Liver (tissue), 9 donors: ENCODE measurements around the gene SPOCK2. TPM values are rescaled to one million over a fixed set of nuclear protein-coding genes. Genes with fewer than 3 reads are reported as not detected.

Experiments used
- DNase-seq: peaks from one replicate; pipeline ENCODE4 v3.0.0-alpha.2; 2017; ENCODE audit warnings: low spot score
- H3K27ac ChIP-seq, 2 donors: one replicate each; pipeline ENCODE4 v1.7.0; 2013; ENCODE audit warnings: inconsistent platforms in 2 of 2, low read length in 2 of 2, control low read depth in 1 of 2, low read depth in 1 of 2, mild to moderate bottlenecking in 1 of 2
- H3K27me3 ChIP-seq, 4 donors: one replicate each; pipeline versions ENCODE4 v1.6.1 to v1.7.0; 2013; ENCODE audit warnings: low read length in 3 of 4, inconsistent platforms in 1 of 4, mild to moderate bottlenecking in 1 of 4, moderate library complexity in 1 of 4; ENCODE audit not compliant: control insufficient read depth in 4 of 4, insufficient read depth in 4 of 4
- H3K36me3 ChIP-seq, 4 donors: one replicate each; pipeline versions ENCODE4 v1.6.1 to v1.7.0; 2013; ENCODE audit warnings: low read length in 3 of 4, mild to moderate bottlenecking in 3 of 4, low read depth in 1 of 4, moderate library complexity in 1 of 4; ENCODE audit not compliant: control insufficient read depth in 4 of 4, insufficient read depth in 3 of 4
- H3K4me1 ChIP-seq, 4 donors: one replicate each; pipeline versions ENCODE4 v1.6.1 to v1.7.0; 2013; ENCODE audit warnings: low read length in 3 of 4, mild to moderate bottlenecking in 3 of 4, moderate library complexity in 1 of 4; ENCODE audit not compliant: control insufficient read depth in 4 of 4, insufficient read depth in 4 of 4
- H3K4me3 ChIP-seq, 3 donors: one replicate each; pipeline versions ENCODE4 v1.6.1 to v1.7.0; 2013; ENCODE audit warnings: low read length in 3 of 3, control low read depth in 1 of 3, low read depth in 1 of 3, mild to moderate bottlenecking in 1 of 3
- H3K9ac ChIP-seq, 2 donors: one replicate each; pipeline ENCODE4 v1.7.0; 2013; ENCODE audit warnings: low read length in 2 of 2, mild to moderate bottlenecking in 2 of 2, moderate library complexity in 2 of 2, control low read depth in 1 of 2, low read depth in 1 of 2
- H3K9me3 ChIP-seq, 4 donors: one replicate each; pipeline versions ENCODE4 v1.6.1 to v1.7.0; 2013; ENCODE audit warnings: low read length in 3 of 4; ENCODE audit not compliant: control insufficient read depth in 4 of 4
- ATF3 ChIP-seq: IDR thresholded peaks from 2 replicates; pipeline ENCODE4 v1.6.1; 2016; ENCODE audit warnings: antibody characterized with exemption
- CTCF ChIP-seq: fragments of 150-350 bp; IDR thresholded peaks from 2 replicates; pipeline ENCODE4 v1.5.1; 2017; ENCODE audit warnings: improper control_type of control experiment, low read depth, low read length; ENCODE audit not compliant: missing input control
- EGR1 ChIP-seq, 2 donors: IDR thresholded peaks; 2 replicates each; pipeline ENCODE4 v1.6.1; 2016 to 2018; ENCODE audit warnings: antibody characterized with exemption in 2 of 2, low read depth in 2 of 2
- FOXA1 ChIP-seq: IDR thresholded peaks from 2 replicates; pipeline ENCODE4 v1.6.1; 2016; ENCODE audit warnings: antibody characterized with exemption
- FOXA2 ChIP-seq: IDR thresholded peaks from 2 replicates; pipeline ENCODE4 v1.6.1; 2016; ENCODE audit warnings: antibody characterized with exemption
- GABPA ChIP-seq, 2 donors: IDR thresholded peaks in 1 of 2; conservative IDR thresholded peaks in 1 of 2; 2 replicates each; pipeline ENCODE4 v1.6.1; 2016; ENCODE audit warnings: antibody characterized with exemption in 2 of 2, mild to moderate bottlenecking in 1 of 2, moderate library complexity in 1 of 2
- HNF4A ChIP-seq, 2 donors: conservative IDR thresholded peaks; 2 replicates each; pipeline ENCODE4 v1.6.1; 2016; ENCODE audit warnings: antibody characterized with exemption in 2 of 2, mild to moderate bottlenecking in 2 of 2
- HNF4G ChIP-seq: IDR thresholded peaks from 2 replicates; pipeline ENCODE4 v1.6.1; 2016; ENCODE audit warnings: antibody characterized with exemption
- JUND ChIP-seq, 2 donors: IDR thresholded peaks; 2 replicates each; pipeline ENCODE4 v1.6.1; 2016; ENCODE audit warnings: antibody characterized with exemption in 2 of 2
- MAX ChIP-seq: IDR thresholded peaks from 2 replicates; pipeline ENCODE4 v1.6.1; 2016; ENCODE audit warnings: antibody characterized with exemption
- NR2F2 ChIP-seq: IDR thresholded peaks from 2 replicates; pipeline ENCODE4 v1.6.1; 2016; ENCODE audit warnings: antibody characterized with exemption
- RAD21 ChIP-seq, 2 donors: IDR thresholded peaks; 2 replicates each; pipeline ENCODE4 v1.6.1; 2016; ENCODE audit warnings: antibody characterized with exemption in 2 of 2, mild to moderate bottlenecking in 2 of 2
- REST ChIP-seq: IDR thresholded peaks from 2 replicates; pipeline ENCODE4 v1.6.1; 2016; ENCODE audit warnings: antibody characterized with exemption, mild to moderate bottlenecking
- RXRA ChIP-seq, 2 donors: IDR thresholded peaks; 2 replicates each; pipeline ENCODE4 v1.6.1; 2017 to 2018; ENCODE audit warnings: antibody characterized with exemption in 2 of 2, mild to moderate bottlenecking in 1 of 2
- SP1 ChIP-seq: IDR thresholded peaks from 2 replicates; pipeline ENCODE4 v1.6.1; 2018; ENCODE audit warnings: antibody characterized with exemption, mild to moderate bottlenecking
- TAF1 ChIP-seq: conservative IDR thresholded peaks from 2 replicates; pipeline ENCODE4 v1.6.1; 2016; ENCODE audit warnings: antibody characterized with exemption, mild to moderate bottlenecking
- YY1 ChIP-seq: IDR thresholded peaks from 2 replicates; pipeline ENCODE4 v1.6.1; 2016; ENCODE audit warnings: antibody characterized with exemption, mild to moderate bottlenecking
- WGBS: extraction: QIAGEN DNeasy Blood & Tissue Kit; methylation state at CpG from one replicate; pipeline ENCODE4 v1.1.7; 2013; 5-methylcytosine and 5-hydroxymethylcytosine counted together
- polyA plus RNA-seq, 2 donors: library from polyadenylated mRNA; stranded (reverse) in 1 of 2; unstranded in 1 of 2; fragments of 200-250 nt in 1 of 2; fragments of >200 nt in 1 of 2; fragmentation: Nextera tagmentation in 1 of 2; extraction: Ambion mirVana in 1 of 2; gene quantifications; one replicate each; pipeline versions ENCODE4 v1.2.1 to v1.2.3, GENCODE V29; 2013 to 2015
- total RNA-seq, 2 donors: library from RNA; depleted of rRNA; stranded (reverse); fragments of >200 nt; gene quantifications; one replicate each; pipeline ENCODE4 v1.2.3, GENCODE V29; 2014
- TF ChIP-seq, protein P1 (sequence below): IDR thresholded peaks from 2 replicates; pipeline ENCODE4 v1.6.1; 2016; ENCODE audit warnings: antibody characterized with exemption
- donor health status: healthy.
- donor health status: healthy.
- donor health status: healthy.
- donor health status: healthy.
- donor health status: healthy.

SPOCK2 gene
- total and polyA plus RNA-seq, 4 donors, result 0.36 to 1.7 (median 0.64) TPM

DNA sequence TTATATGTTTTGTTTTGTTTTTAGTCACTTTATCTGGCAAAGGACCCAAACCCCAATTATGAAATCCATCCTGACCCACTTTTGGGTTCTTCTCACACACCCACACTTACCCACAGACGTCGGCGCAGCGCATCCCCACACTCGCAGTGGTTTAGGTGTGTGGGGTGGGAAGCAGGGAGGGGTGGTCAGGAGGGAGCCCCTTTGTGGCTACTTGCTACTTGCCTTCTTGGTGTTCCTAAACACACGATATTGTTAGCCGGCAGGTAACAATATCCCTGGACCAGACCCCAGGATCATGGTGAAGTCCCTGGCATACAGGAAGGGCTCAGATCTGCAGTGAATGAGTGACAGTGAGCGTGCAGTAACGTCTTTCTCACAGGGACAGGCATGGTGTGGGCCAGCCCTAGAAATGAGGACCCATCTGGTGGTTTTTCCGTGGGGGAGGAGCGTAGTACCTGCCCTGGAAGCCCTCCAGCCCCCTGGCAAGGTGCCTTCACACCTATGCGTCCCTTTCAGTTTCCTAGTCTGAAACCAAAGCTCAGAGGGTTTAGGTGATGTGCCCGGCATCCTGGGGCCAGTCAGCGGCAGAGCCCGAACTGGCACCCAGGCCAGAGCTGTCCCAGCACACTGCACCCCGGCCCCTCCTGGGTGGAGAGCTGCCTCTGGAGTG, 4.4 kb downstream of the SPOCK2 start:
- TF ChIP-seq ATF3 (no peak), SP1 (no peak), HNF4A (conservative IDR thresholded peaks at IDR 0.05) (no peak), CTCF (no peak), RXRA (IDR thresholded peaks at IDR 0.05) (no peak), TAF1 (no peak), HNF4G (no peak), FOXA1 (no peak), RAD21 (IDR thresholded peaks at IDR 0.05) (no peak), JUND (IDR thresholded peaks at IDR 0.05) (no peak), YY1 (no peak), NR2F2 (no peak), EGR1 (IDR thresholded peaks at IDR 0.05; ENCODE audit: low read depth in 2 of 2) (no peak), REST (no peak), GABPA (IDR thresholded peaks at IDR 0.05 in 1 of 2, conservative IDR thresholded peaks at IDR 0.05 in 1 of 2) (no peak), FOXA2 (no peak), MAX (no peak)
- TF ChIP-seq, protein P1, sequence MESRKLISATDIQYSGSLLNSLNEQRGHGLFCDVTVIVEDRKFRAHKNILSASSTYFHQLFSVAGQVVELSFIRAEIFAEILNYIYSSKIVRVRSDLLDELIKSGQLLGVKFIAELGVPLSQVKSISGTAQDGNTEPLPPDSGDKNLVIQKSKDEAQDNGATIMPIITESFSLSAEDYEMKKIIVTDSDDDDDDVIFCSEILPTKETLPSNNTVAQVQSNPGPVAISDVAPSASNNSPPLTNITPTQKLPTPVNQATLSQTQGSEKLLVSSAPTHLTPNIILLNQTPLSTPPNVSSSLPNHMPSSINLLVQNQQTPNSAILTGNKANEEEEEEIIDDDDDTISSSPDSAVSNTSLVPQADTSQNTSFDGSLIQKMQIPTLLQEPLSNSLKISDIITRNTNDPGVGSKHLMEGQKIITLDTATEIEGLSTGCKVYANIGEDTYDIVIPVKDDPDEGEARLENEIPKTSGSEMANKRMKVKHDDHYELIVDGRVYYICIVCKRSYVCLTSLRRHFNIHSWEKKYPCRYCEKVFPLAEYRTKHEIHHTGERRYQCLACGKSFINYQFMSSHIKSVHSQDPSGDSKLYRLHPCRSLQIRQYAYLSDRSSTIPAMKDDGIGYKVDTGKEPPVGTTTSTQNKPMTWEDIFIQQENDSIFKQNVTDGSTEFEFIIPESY, result no peak
- no peak for DNase-seq
- Histone ChIP-seq H3K4me3 (no peak overlapping the region), H3K27me3 (peaks cover 0 to 4% (median under 1%) of the 10 kb centered on the region in 4 donors), H3K9me3 (no peaks in the 10 kb centered on the region), H3K36me3 (no peaks in the 10 kb centered on the region), H3K9ac (no peak overlapping the region), H3K27ac (no peak overlapping the region), H3K4me1 (peaks cover 5 to 20% (median 10%) of the 10 kb centered on the region in 4 donors)
- WGBS, result 91% methylated on average over 16 of the region's 16 CpGs
